Mucosa of descending colon (tissue), 3 donors: ENCODE results near the gene CELF5. TPM values are rescaled to one million over a fixed set of nuclear protein-coding genes. Genes with fewer than 3 reads are reported as not detected.

Source experiments
- ATAC-seq: fragments of 200-7000 bp; cut with Tn5 transposase; one replicate; pipeline ENCODE4 v1.9.1; 2020; ENCODE audit warnings: mild to moderate bottlenecking, moderate library complexity
- DNase-seq, 3 donors: peaks; one replicate each; pipeline ENCODE4 v3.0.0-alpha.2; 2020
- H3K36me3 ChIP-seq: fragments of 200-600 bp; one replicate; pipeline ENCODE4 v1.8.0; 2021; ENCODE audit warnings: low read depth, mild to moderate bottlenecking
- H3K4me1 ChIP-seq: fragments of 200-600 bp; one replicate; pipeline ENCODE4 v1.8.0; 2021; ENCODE audit warnings: low read depth, mild to moderate bottlenecking
- H3K4me3 ChIP-seq: fragments of 200-600 bp; one replicate; pipeline ENCODE4 v1.8.0; 2021; ENCODE audit warnings: mild to moderate bottlenecking
- H3K9me3 ChIP-seq: fragments of 200-600 bp; one replicate; pipeline ENCODE4 v1.8.0; 2021; ENCODE audit warnings: mild to moderate bottlenecking
- CTCF ChIP-seq: fragments of 200-600 bp; IDR thresholded peaks from one replicate; pipeline ENCODE4 v1.8.0; 2022; ENCODE audit warnings: antibody characterized with exemption, mild to moderate bottlenecking
- intact Hi-C, 2 donors: fragments of 100-400 bp; cut with DNase I in 1 of 2; cut with micrococcal nuclease in 1 of 2; formaldehyde crosslinking; loops; one replicate each; pipeline versions ENCODE4 v1.11.0 to v1.11.1; 2022; cut with DNase I, micrococcal nuclease
- total RNA-seq, 3 donors: library from RNA; stranded (reverse); fragmentation: NEBNext Ultra II Directional in 2 of 3; extraction: Animal tissue kit (Norgen Biotek cat#: 25700) in 2 of 3; gene quantifications; one replicate each; pipeline versions ENCODE4 v1.2.1 to v1.2.4, GENCODE V29; 2021 to 2023
- donor health status: DM: no; HTN: no; CAD: no; lungs with moderate emphysema.
- donor health status: DM: no; HTN: no; CAD: no.
- donor health status: DM: no; HTN: yes; CAD: no.

CELF5 gene
- total RNA-seq, 3 donors from 2014 or later, result 0.75 to 2.7 (median 0.79) TPM

DNA sequence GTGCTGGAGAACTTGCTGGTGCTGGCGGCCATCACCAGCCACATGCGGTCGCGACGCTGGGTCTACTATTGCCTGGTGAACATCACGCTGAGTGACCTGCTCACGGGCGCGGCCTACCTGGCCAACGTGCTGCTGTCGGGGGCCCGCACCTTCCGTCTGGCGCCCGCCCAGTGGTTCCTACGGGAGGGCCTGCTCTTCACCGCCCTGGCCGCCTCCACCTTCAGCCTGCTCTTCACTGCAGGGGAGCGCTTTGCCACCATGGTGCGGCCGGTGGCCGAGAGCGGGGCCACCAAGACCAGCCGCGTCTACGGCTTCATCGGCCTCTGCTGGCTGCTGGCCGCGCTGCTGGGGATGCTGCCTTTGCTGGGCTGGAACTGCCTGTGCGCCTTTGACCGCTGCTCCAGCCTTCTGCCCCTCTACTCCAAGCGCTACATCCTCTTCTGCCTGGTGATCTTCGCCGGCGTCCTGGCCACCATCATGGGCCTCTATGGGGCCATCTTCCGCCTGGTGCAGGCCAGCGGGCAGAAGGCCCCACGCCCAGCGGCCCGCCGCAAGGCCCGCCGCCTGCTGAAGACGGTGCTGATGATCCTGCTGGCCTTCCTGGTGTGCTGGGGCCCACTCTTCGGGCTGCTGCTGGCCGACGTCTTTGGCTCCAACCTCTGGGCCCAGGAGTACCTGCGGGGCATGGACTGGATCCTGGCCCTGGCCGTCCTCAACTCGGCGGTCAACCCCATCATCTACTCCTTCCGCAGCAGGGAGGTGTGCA lies 45.3 kb upstream of the CELF5 start:
- H3K9me3 ChIP-seq, result no peaks in the 10 kb centered on the region
- H3K4me1 ChIP-seq, result peaks cover 17% of the 10 kb centered on the region
- H3K4me3 ChIP-seq, result peak overlapping the region; percentile 1
- no peaks in the 10 kb centered on the region for H3K36me3 ChIP-seq
- TF ChIP-seq CTCF, result no peak
- ATAC-seq (peak; percentile 11), DNase-seq (peak in 1 of 3 donors; percentile 34)
- intact Hi-C loops, result no loop called here

DNA sequence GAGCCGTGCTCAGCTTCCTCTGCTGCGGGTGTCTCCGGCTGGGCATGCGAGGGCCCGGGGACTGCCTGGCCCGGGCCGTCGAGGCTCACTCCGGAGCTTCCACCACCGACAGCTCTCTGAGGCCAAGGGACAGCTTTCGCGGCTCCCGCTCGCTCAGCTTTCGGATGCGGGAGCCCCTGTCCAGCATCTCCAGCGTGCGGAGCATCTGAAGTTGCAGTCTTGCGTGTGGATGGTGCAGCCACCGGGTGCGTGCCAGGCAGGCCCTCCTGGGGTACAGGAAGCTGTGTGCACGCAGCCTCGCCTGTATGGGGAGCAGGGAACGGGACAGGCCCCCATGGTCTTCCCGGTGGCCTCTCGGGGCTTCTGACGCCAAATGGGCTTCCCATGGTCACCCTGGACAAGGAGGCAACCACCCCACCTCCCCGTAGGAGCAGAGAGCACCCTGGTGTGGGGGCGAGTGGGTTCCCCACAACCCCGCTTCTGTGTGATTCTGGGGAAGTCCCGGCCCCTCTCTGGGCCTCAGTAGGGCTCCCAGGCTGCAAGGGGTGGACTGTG lies 44.6 kb upstream of the CELF5 start:
- Histone ChIP-seq H3K9me3 (no peaks in the 10 kb centered on the region), H3K4me3 (no peak overlapping the region), H3K36me3 (no peaks in the 10 kb centered on the region), H3K4me1 (peaks cover 21% of the 10 kb centered on the region)
- TF ChIP-seq CTCF, result no peak
- DNase-seq, result peak in 1 of 3 donors; percentile 39
- ATAC-seq, result peak; percentile 17
- intact Hi-C loops, result no loop called here

GRCh38 chr19:3183721-3184641 lies 40.5 kb upstream of the CELF5 start:
- Histone ChIP-seq H3K9me3 (no peaks in the 10 kb centered on the region), H3K36me3 (no peaks in the 10 kb centered on the region), H3K4me3 (no peak overlapping the region), H3K4me1 (peaks cover 32% of the 10 kb centered on the region)
- intact Hi-C loops, result no loop called here
- no peak for TF ChIP-seq CTCF
- DNase-seq, result peak in 1 of 3 donors; percentile 39
- ATAC-seq, result no peak

- intact Hi-C loops, result no loop called here
- Histone ChIP-seq H3K4me3 (peak overlapping the region; percentile 15), H3K9me3 (no peaks in the 10 kb centered on the region), H3K36me3 (no peaks in the 10 kb centered on the region), H3K4me1 (peaks cover 41% of the 10 kb centered on the region)
- no peak for ATAC-seq
- no peak for TF ChIP-seq CTCF
- DNase-seq, result peak in 1 of 3 donors; percentile 86
Measured at GRCh38 chr19:3184847-3185460, 39.5 kb upstream of the CELF5 start.

- Histone ChIP-seq H3K4me1 (peaks cover 45% of the 10 kb centered on the region), H3K4me3 (peak within 1 kb of the TSS; percentile 91), H3K9me3 (no peaks in the 10 kb centered on the region), H3K36me3 (no peaks in the 10 kb centered on the region)
- TF ChIP-seq CTCF, result peak; percentile 14
- ATAC-seq (peak; percentile 90), DNase-seq (peak; percentile 96 to 97 (median 97))
- intact Hi-C loops, result no loop called here
Measured at GRCh38 chr19:3185461-3186159, 38.9 kb upstream of the CELF5 start, which contains the start of gene NCLN. Gene NCLN (plus strand): TSS chr19:3185930. CDS start chr19:3186031, 101 bp downstream.
